Measurements from ENCODE around the gene ACSL3.

DNA sequence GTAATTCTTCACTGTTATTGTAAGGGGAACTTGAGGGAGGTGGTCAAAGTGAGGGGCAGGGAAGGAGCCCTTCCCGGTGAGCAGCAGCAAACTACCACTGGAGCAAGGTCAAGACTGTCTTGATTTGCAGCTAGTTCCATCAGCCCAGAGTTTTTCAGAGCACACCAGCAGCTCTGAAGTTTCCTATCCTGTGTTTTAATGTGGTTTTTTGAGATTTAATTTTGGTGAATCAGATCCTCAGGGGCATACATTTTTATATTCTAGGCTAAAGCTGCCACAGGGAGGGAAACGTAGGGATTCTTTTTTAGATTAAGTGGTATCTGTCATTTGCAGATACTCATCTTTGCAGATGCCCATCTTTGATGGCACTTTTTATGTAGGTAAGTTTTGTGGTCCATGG lies 124.1 kb downstream of the ACSL3 start:
- TF ChIP-seq, protein P1, sequence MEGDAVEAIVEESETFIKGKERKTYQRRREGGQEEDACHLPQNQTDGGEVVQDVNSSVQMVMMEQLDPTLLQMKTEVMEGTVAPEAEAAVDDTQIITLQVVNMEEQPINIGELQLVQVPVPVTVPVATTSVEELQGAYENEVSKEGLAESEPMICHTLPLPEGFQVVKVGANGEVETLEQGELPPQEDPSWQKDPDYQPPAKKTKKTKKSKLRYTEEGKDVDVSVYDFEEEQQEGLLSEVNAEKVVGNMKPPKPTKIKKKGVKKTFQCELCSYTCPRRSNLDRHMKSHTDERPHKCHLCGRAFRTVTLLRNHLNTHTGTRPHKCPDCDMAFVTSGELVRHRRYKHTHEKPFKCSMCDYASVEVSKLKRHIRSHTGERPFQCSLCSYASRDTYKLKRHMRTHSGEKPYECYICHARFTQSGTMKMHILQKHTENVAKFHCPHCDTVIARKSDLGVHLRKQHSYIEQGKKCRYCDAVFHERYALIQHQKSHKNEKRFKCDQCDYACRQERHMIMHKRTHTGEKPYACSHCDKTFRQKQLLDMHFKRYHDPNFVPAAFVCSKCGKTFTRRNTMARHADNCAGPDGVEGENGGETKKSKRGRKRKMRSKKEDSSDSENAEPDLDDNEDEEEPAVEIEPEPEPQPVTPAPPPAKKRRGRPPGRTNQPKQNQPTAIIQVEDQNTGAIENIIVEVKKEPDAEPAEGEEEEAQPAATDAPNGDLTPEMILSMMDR (IDR thresholded peaks at IDR 0.05; ENCODE audit: extremely low read depth in 1 of 2, insufficient read depth in 1 of 2, low read depth in 1 of 2, low read length in 2 of 2) = no peak
- no peak for TF ChIP-seq POLR2AphosphoS5 (IDR thresholded peaks at IDR 0.05; ENCODE audit: insufficient read depth, low read depth, low read length)

Data from endothelial cell of umbilical vein (primary cell).